PC-3 (cell line): Measurements from ENCODE around the gene NKAIN2.

Source experiments
- CTCF ChIP-seq: fragments of 300-600 bp; sonication (generic); conservative IDR thresholded peaks from 2 replicates; pipeline ENCODE4 v1.5.1; 2017; ENCODE audit warnings: antibody characterized with exemption, low read depth, mild to moderate bottlenecking, low read length
- EZH2 ChIP-seq: fragments of 300-600 bp; sonication (generic); IDR thresholded peaks from one replicate; pipeline ENCODE4 v1.6.1; 2017; ENCODE audit warnings: antibody characterized with exemption, mild to moderate bottlenecking, low read length; ENCODE audit not compliant: unreplicated experiment
- EZH2phosphoT487 ChIP-seq: fragments of 300-600 bp; sonication (generic); IDR thresholded peaks from 2 replicates; pipeline ENCODE4 v1.6.1; 2018; ENCODE audit warnings: mild to moderate bottlenecking, antibody characterized with exemption, low read length, borderline replicate concordance

GRCh38 chr6:123990376-123990775 is 186.7 kb downstream of the NKAIN2 start:
- TF ChIP-seq CTCF (no peak), EZH2 (no peak), EZH2phosphoT487 (no peak)
